HepG2 (cell line): ENCODE results near the gene ALX3. TPM values are rescaled to one million over a fixed set of nuclear protein-coding genes. Genes with fewer than 3 reads are reported as not detected.

ENCODE experiments used
- GFI1 ChIP-seq: sonication (generic); formaldehyde crosslinking; IDR thresholded peaks from 2 replicates; pipeline ENCODE4 v1.5.0; 2020; ENCODE audit warnings: missing genetic modification reagents, mild to moderate bottlenecking, borderline replicate concordance
- IKZF1 ChIP-seq: fragments of 450-650 bp; IDR thresholded peaks from 2 replicates; pipeline ENCODE4 v1.7.1; 2016
- MYNN ChIP-seq: sonication (generic); formaldehyde crosslinking; IDR thresholded peaks from 2 replicates; pipeline ENCODE4 v1.4.0; 2020; ENCODE audit warnings: mild to moderate bottlenecking, low read depth, missing genetic modification reagents
- PCBP2 ChIP-seq: fragments of 200-400 bp; formaldehyde crosslinking; optimal IDR thresholded peaks from 2 replicates; pipeline ENCODE3; 2018; ENCODE audit warnings: low read length, low read depth; ENCODE audit not compliant: poor library complexity, severe bottlenecking
- PITX1 ChIP-seq: sonication (generic); formaldehyde crosslinking; IDR thresholded peaks from 2 replicates; pipeline ENCODE4 v1.5.1; 2020; ENCODE audit warnings: mild to moderate bottlenecking, missing genetic modification reagents
- RORA ChIP-seq: sonication (generic); formaldehyde crosslinking; IDR thresholded peaks from 2 replicates; pipeline ENCODE4 v1.5.0; 2020; ENCODE audit warnings: mild to moderate bottlenecking, missing genetic modification reagents, moderate library complexity
- SRSF4 ChIP-seq: fragments of 200-400 bp; formaldehyde crosslinking; IDR thresholded peaks from one replicate; pipeline ENCODE4 v1.6.1; 2018; ENCODE audit warnings: mild to moderate bottlenecking, low read depth, low read length, moderate library complexity; ENCODE audit not compliant: poor library complexity, severe bottlenecking
- ZFP91 ChIP-seq: sonication (generic); formaldehyde crosslinking; IDR thresholded peaks from 2 replicates; pipeline ENCODE4 v1.9.0; 2022; ENCODE audit warnings: missing genetic modification reagents, mild to moderate bottlenecking, borderline replicate concordance
- ZNF280B ChIP-seq: sonication (generic); formaldehyde crosslinking; IDR thresholded peaks from 2 replicates; pipeline ENCODE4 v1.5.0; 2020; ENCODE audit warnings: missing genetic modification reagents, mild to moderate bottlenecking, borderline replicate concordance
- ZNF30 ChIP-seq: sonication (generic); formaldehyde crosslinking; IDR thresholded peaks from 2 replicates; pipeline ENCODE4 v1.5.0; 2020; ENCODE audit warnings: mild to moderate bottlenecking, missing genetic modification reagents
- ZNF362 ChIP-seq: sonication (generic); formaldehyde crosslinking; IDR thresholded peaks from 2 replicates; pipeline ENCODE4 v1.4.0; 2020; ENCODE audit warnings: missing genetic modification reagents, mild to moderate bottlenecking, borderline replicate concordance
- ZNF407 ChIP-seq: sonication (generic); formaldehyde crosslinking; IDR thresholded peaks from one replicate; pipeline ENCODE4 v1.5.1; 2020; ENCODE audit warnings: mild to moderate bottlenecking, missing genetic modification reagents; ENCODE audit errors: not compliant biosample characterization
- ZNF589 ChIP-seq: sonication (generic); formaldehyde crosslinking; conservative IDR thresholded peaks from 2 replicates; pipeline ENCODE4 v1.8.0; 2022; ENCODE audit warnings: mild to moderate bottlenecking, moderate library complexity, missing genetic modification reagents
- polyA plus RNA-seq, 8 experiments: library from polyadenylated mRNA; depleted of rRNA in 3 of 8; stranded (reverse) in 7 of 8; unstranded in 1 of 8; fragments of >200 nt; fragmentation: Illumina TruSeq in 4 of 8; extraction: Trizol in 4 of 8; gene quantifications; 2 replicates each; pipeline versions ENCODE4 v1.2.1 to v1.2.3, GENCODE V29; 2011 to 2016; ENCODE audit warnings: low read depth in 4 of 8, missing spikeins in 1 of 8, mixed read lengths in 1 of 8; ENCODE audit not compliant: insufficient read depth in 1 of 8
- total RNA-seq, 5 experiments: library from RNA; depleted of rRNA; stranded (reverse); fragments of >200 nt; fragmentation: Illumina TruSeq; extraction: Trizol; gene quantifications; 2 replicates each; pipeline ENCODE4 v1.2.3, GENCODE V29; 2016; ENCODE audit warnings: low read depth in 1 of 5

The ALX3 gene
- total and polyA plus RNA-seq, 2 of the 13 experiments (the other 11 are each of a cell fraction or from before 2014, with no cell fraction given), result not detected

GRCh38 chr1:110034451-110035235 is 35.8 kb downstream of the ALX3 start, which contains the start of gene STRIP1 (continued):
- TF ChIP-seq PITX1 (CRISPR knock-in tag), result 0 out of 2 replicates have a peak, but pooled peaks have one; percentile 30
- no peak for TF ChIP-seq ZNF30 (CRISPR knock-in tag)
- no peak for TF ChIP-seq ZNF407
- no peak for TF ChIP-seq IKZF1
- no peak for TF ChIP-seq MYNN (CRISPR knock-in tag)
- no peak for TF ChIP-seq ZNF362 (CRISPR knock-in tag)
- TF ChIP-seq ZNF589, result no peak
- no peak for TF ChIP-seq ZNF280B (CRISPR knock-in tag)
- TF ChIP-seq SRSF4, result no peak
- peak; percentile 88; the same call in 1 of the 2 replicates for TF ChIP-seq ZFP91 (CRISPR knock-in tag)
- TF ChIP-seq RORA (CRISPR knock-in tag), result no peak
- peak; percentile 36; the same call in 1 of the 2 replicates for TF ChIP-seq GFI1 (CRISPR knock-in tag)
- TF ChIP-seq PCBP2, result no peak
